ENCODE data around the gene CD22. TPM values are rescaled to one million over a fixed set of nuclear protein-coding genes. Genes with fewer than 3 reads are reported as not detected.

Gene CD22
- total RNA-seq, 1 experiment from 2014 or later = not detected

- no peaks in the 10 kb centered on the region for H3K27me3 ChIP-seq (replicated peaks; ENCODE audit: insufficient read depth, low read depth, low read length, poor library complexity)
- TF ChIP-seq EZH2 (IDR thresholded peaks at IDR 0.05; ENCODE audit: borderline replicate concordance, low read depth, low read length, poor library complexity, severe bottlenecking) (no peak), CTCF (conservative IDR thresholded peaks at IDR 0.05; ENCODE audit: low read depth, low read length) (no peak)
- no peaks in the 10 kb centered on the region for H3K9me3 ChIP-seq (ENCODE audit: low read depth, low read length, poor library complexity, severe bottlenecking)
- CTCF ChIA-PET = no interaction called here
- POLR2A ChIA-PET (ENCODE audit: low non-redundant PET) = no interaction called here
- H3K36me3 ChIP-seq (ENCODE audit: insufficient read depth, low read length, poor library complexity, severe bottlenecking) = no peaks in the 10 kb centered on the region
- H3K4me3 ChIP-seq (ENCODE audit: low read depth, low read length, poor library complexity, severe bottlenecking) = no peak overlapping the region
- no peaks in the 10 kb centered on the region for H3K4me1 ChIP-seq (ENCODE audit: insufficient read depth, low read length, poor library complexity, severe bottlenecking)
- no peak overlapping the region for H3K27ac ChIP-seq (ENCODE audit: low read depth, low read length, poor library complexity, severe bottlenecking)
- no peak for DNase-seq (ENCODE audit: low spot score)
- no TSS peak for BruUV-seq (replicated peaks)
- intact Hi-C loops (cut with micrococcal nuclease; ENCODE audit: unreplicated experiment) = no loop called here
Measured at GRCh38 chr19:35310331-35310730, 18.7 kb upstream of the CD22 start.

GRCh38 chr19:35310811-35311465 is 18.0 kb upstream of the CD22 start:
- Histone ChIP-seq H3K27me3 (replicated peaks; ENCODE audit: insufficient read depth, low read depth, low read length, poor library complexity) (no peaks in the 10 kb centered on the region), H3K4me1 (ENCODE audit: insufficient read depth, low read length, poor library complexity, severe bottlenecking) (no peaks in the 10 kb centered on the region), H3K4me3 (ENCODE audit: low read depth, low read length, poor library complexity, severe bottlenecking) (no peak overlapping the region), H3K9me3 (ENCODE audit: low read depth, low read length, poor library complexity, severe bottlenecking) (no peaks in the 10 kb centered on the region), H3K36me3 (ENCODE audit: insufficient read depth, low read length, poor library complexity, severe bottlenecking) (no peaks in the 10 kb centered on the region), H3K27ac (ENCODE audit: low read depth, low read length, poor library complexity, severe bottlenecking) (no peak overlapping the region)
- BruUV-seq (replicated peaks) = no TSS peak
- ChIA-PET POLR2A (ENCODE audit: low non-redundant PET) (no interaction called here), CTCF (interaction anchor here (0.7 kb wide), 1 partner anchor 243 kb away, joined by 3 read pairs; no protein-coding TSS in a partner anchor)
- TF ChIP-seq EZH2 (IDR thresholded peaks at IDR 0.05; ENCODE audit: borderline replicate concordance, low read depth, low read length, poor library complexity, severe bottlenecking) (no peak), CTCF (conservative IDR thresholded peaks at IDR 0.05; ENCODE audit: low read depth, low read length) (no peak)
- DNase-seq (ENCODE audit: low spot score) = no peak
- intact Hi-C loops (cut with micrococcal nuclease; ENCODE audit: unreplicated experiment) = no loop called here

- Histone ChIP-seq H3K27ac (ENCODE audit: low read depth, low read length, poor library complexity, severe bottlenecking) (no peak overlapping the region), H3K4me1 (ENCODE audit: insufficient read depth, low read length, poor library complexity, severe bottlenecking) (no peaks in the 10 kb centered on the region), H3K36me3 (ENCODE audit: insufficient read depth, low read length, poor library complexity, severe bottlenecking) (no peaks in the 10 kb centered on the region), H3K9me3 (ENCODE audit: low read depth, low read length, poor library complexity, severe bottlenecking) (no peaks in the 10 kb centered on the region), H3K4me3 (ENCODE audit: low read depth, low read length, poor library complexity, severe bottlenecking) (no peak overlapping the region), H3K27me3 (replicated peaks; ENCODE audit: insufficient read depth, low read depth, low read length, poor library complexity) (no peaks in the 10 kb centered on the region)
- intact Hi-C loops (cut with micrococcal nuclease; ENCODE audit: unreplicated experiment) = no loop called here
- no TSS peak for BruUV-seq (replicated peaks)
- DNase-seq (ENCODE audit: low spot score) = no peak
- TF ChIP-seq EZH2 (IDR thresholded peaks at IDR 0.05; ENCODE audit: borderline replicate concordance, low read depth, low read length, poor library complexity, severe bottlenecking) (no peak), CTCF (conservative IDR thresholded peaks at IDR 0.05; ENCODE audit: low read depth, low read length) (no peak)
- POLR2A ChIA-PET (ENCODE audit: low non-redundant PET) = no interaction called here
- CTCF ChIA-PET = interaction anchor here (0.7 kb wide), 1 partner anchor 245 kb away, joined by 3 read pairs; no protein-coding TSS in a partner anchor
Measured at GRCh38 chr19:35311901-35312665, 16.9 kb upstream of the CD22 start.
